K562 (cell line): ENCODE data around the gene RGS6. TPM values are rescaled to one million over a fixed set of nuclear protein-coding genes. Genes with fewer than 3 reads are reported as not detected.

Source experiments
- ATAC-seq: fragments of 200-7000 bp; cut with Tn5 transposase; 3 replicates; pipeline ENCODE4 v1.9.1; 2020; ENCODE audit warnings: moderate library complexity
- BruUV-seq: library from RNA; stranded (reverse); fragments of 400-500 nt; replicated peaks from 2 replicates; lab custom pipeline; 2021; lab: Mats Ljungman, UMichigan
- CTCF ChIA-PET: fragments of 300-600 bp; formaldehyde crosslinking; extraction: SDS; loops from one replicate; lab custom pipeline; 2021; ENCODE audit warnings: low intra/inter-chr PET ratio; lab: Yijun Ruan, JAX
- POLR2A ChIA-PET: fragments of 300-600, 350-650 bp; sonication (Branson Sonifier 250); formaldehyde crosslinking; extraction: SDS; loops from one replicate; lab custom pipeline; 2021; ENCODE audit warnings: antibody characterized with exemption, inconsistent platforms; lab: Yijun Ruan, JAX
- DNase-seq, 4 experiments: peaks; one replicate each; pipeline versions ENCODE4 v3.0.0 to v3.0.0-alpha.2; 2011 to 2018; ENCODE audit warnings: low spot score in 3 of 4, mixed read lengths in 3 of 4; ENCODE audit errors: extremely low read depth in 1 of 4
- FAIRE-seq: peaks from 2 replicates; lab custom pipeline; 2011; peaks lifted over from hg19 to GRCh38; lab: Jason Lieb, UNC
- H2AFZ ChIP-seq: 2 replicates; pipeline ENCODE4 v1.6.0; 2011; ENCODE audit warnings: low read depth, low read length, control low read depth, inconsistent platforms
- H3K27ac ChIP-seq: fragments of 200-600 bp; 3 replicates; pipeline ENCODE4 v1.8.0; 2011; ENCODE audit warnings: low read depth, mild to moderate bottlenecking, control low read depth, inconsistent platforms, low read length, moderate library complexity, mixed read lengths; ENCODE audit errors: extremely low read depth
- H3K27me3 ChIP-seq, 2 experiments: fragments of 300-600 bp in 1 of 2; 2 replicates in 1 of 2; 3 replicates in 1 of 2; pipeline versions ENCODE4 v1.6.0 to v1.8.0; 2011; ENCODE audit warnings: inconsistent platforms in 2 of 2, low read length in 2 of 2, mild to moderate bottlenecking in 1 of 2, mixed read lengths in 1 of 2, moderate library complexity in 1 of 2; ENCODE audit not compliant: control insufficient read depth in 2 of 2, insufficient read depth in 2 of 2
- H3K36me3 ChIP-seq: fragments of 300-600 bp; 3 replicates; pipeline ENCODE4 v1.8.0; 2011; ENCODE audit warnings: mild to moderate bottlenecking, low read length, inconsistent platforms; ENCODE audit not compliant: control insufficient read depth, insufficient read depth
- H3K4me1 ChIP-seq, 2 experiments: fragments of 200-600 bp in 1 of 2; replicated peaks in 1 of 2; 2 replicates in 1 of 2; 3 replicates in 1 of 2; pipeline versions ENCODE4 v1.5.1 to v1.8.0; 2011; ENCODE audit warnings: inconsistent platforms in 2 of 2, low read length in 2 of 2, mild to moderate bottlenecking in 1 of 2, mixed read lengths in 1 of 2, moderate library complexity in 1 of 2; ENCODE audit not compliant: control insufficient read depth in 2 of 2, insufficient read depth in 2 of 2
- H3K4me2 ChIP-seq: 2 replicates; pipeline ENCODE4 v1.6.1; 2011; ENCODE audit warnings: low read length, control low read depth, inconsistent platforms, mixed read lengths; ENCODE audit not compliant: insufficient read depth
- H3K4me3 ChIP-seq: fragments of 200-600 bp; sonication (generic), shearing (Covaris generic); 2 replicates; pipeline ENCODE4 v1.5.1; 2016; ENCODE audit warnings: control low read depth, inconsistent platforms
- H3K79me2 ChIP-seq: fragments of 200-600 bp; 3 replicates; pipeline ENCODE4 v1.8.0; 2011; ENCODE audit warnings: low read length, inconsistent platforms; ENCODE audit not compliant: control insufficient read depth, insufficient read depth
- H3K9ac ChIP-seq, 2 experiments: 2 replicates each; pipeline versions ENCODE4 v1.6.0 to v1.6.1; 2011; ENCODE audit warnings: low read depth in 2 of 2, low read length in 2 of 2, control low read depth in 1 of 2, inconsistent platforms in 1 of 2, mild to moderate bottlenecking in 1 of 2, mixed read lengths in 1 of 2; ENCODE audit not compliant: insufficient read depth in 1 of 2
- H3K9me1 ChIP-seq: one replicate; pipeline ENCODE4 v1.6.0; 2011; ENCODE audit warnings: inconsistent platforms, mild to moderate bottlenecking, low read length, moderate library complexity; ENCODE audit not compliant: control insufficient read depth, insufficient read depth
- H3K9me3 ChIP-seq: replicated peaks from 2 replicates; pipeline ENCODE4 v1.5.1; 2011; ENCODE audit warnings: low read depth, low read length, inconsistent platforms; ENCODE audit not compliant: control insufficient read depth, insufficient read depth
- H4K20me1 ChIP-seq: replicated peaks from 2 replicates; pipeline ENCODE4 v1.6.1; 2011; ENCODE audit warnings: low read length, inconsistent platforms, mixed read lengths; ENCODE audit not compliant: control insufficient read depth, insufficient read depth
- CGGBP1 ChIP-seq: fragments of 250-450 bp; sonication (Bioruptor Pico); IDR thresholded peaks from 2 replicates; pipeline ENCODE4 v1.9.0; 2021; ENCODE audit warnings: mild to moderate bottlenecking
- CHD1 ChIP-seq: fragments of 200-600 bp; sonication (generic); IDR thresholded peaks from one replicate; pipeline ENCODE4 v1.6.1; 2012; ENCODE audit warnings: mild to moderate bottlenecking, moderate library complexity, low read length, inconsistent platforms
- DNMT1 ChIP-seq: fragments of 450-650 bp; IDR thresholded peaks from 2 replicates; pipeline ENCODE4 v1.6.1; 2016; ENCODE audit warnings: antibody characterized with exemption, mild to moderate bottlenecking
- FOXJ3 ChIP-seq: sonication (generic); formaldehyde crosslinking; IDR thresholded peaks from 2 replicates; pipeline ENCODE4 v1.4.0; 2020; ENCODE audit warnings: mild to moderate bottlenecking, missing genetic modification reagents
- NR1H2 ChIP-seq: sonication (generic); formaldehyde crosslinking; IDR thresholded peaks from 2 replicates; pipeline ENCODE4 v1.4.0; 2020; ENCODE audit warnings: mild to moderate bottlenecking, missing genetic modification reagents
- RAD21 ChIP-seq, 2 experiments: fragments of 250-450 bp in 1 of 2; fragments of 450-650 bp in 1 of 2; sonication (Bioruptor Pico) in 1 of 2; formaldehyde crosslinking in 1 of 2; IDR thresholded peaks in 1 of 2; conservative IDR thresholded peaks in 1 of 2; 2 replicates each; pipeline versions ENCODE4 v1.4.0 to v1.8.0; 2020 to 2022; ENCODE audit warnings: mild to moderate bottlenecking in 2 of 2, moderate library complexity in 1 of 2
- ZNF134 ChIP-seq: fragments of 250-450 bp; sonication (Bioruptor Pico); conservative IDR thresholded peaks from 2 replicates; pipeline ENCODE4 v1.4.0; 2020
- ZNF717 ChIP-seq: fragments of 250-450 bp; sonication (Bioruptor Pico); IDR thresholded peaks from 2 replicates; pipeline ENCODE4 v1.5.0; 2021
- ZNF740 ChIP-seq, 3 experiments: fragments of 200-800 bp in 1 of 3; sonication (Bioruptor generic) in 1 of 3; sonication (generic) in 1 of 3; formaldehyde crosslinking in 1 of 3; IDR thresholded peaks; 2 replicates each; pipeline versions ENCODE4 v1.6.1 to v1.8.0; 2016 to 2022; ENCODE audit warnings: mild to moderate bottlenecking in 2 of 3, missing compliant biosample characterization in 2 of 3, missing genetic modification characterization in 2 of 3, missing genetic modification reagents in 1 of 3
- WGBS: fragments of 100-300 bp; shearing (Covaris generic); methylation state at CpG from one replicate; pipeline ENCODE4 v1.1.6; 2016; ENCODE audit warnings: low coverage, mixed read lengths; ENCODE audit not compliant: insufficient coverage; ENCODE audit errors: missing lambda C conversion rate; 5-methylcytosine and 5-hydroxymethylcytosine counted together
- in situ Hi-C: fragments of 300-500 bp; cut with MboI; formaldehyde crosslinking; loops from 4 replicates; pipeline ENCODE4 v1.15.0; 2018; ENCODE audit warnings: inconsistent platforms, mixed read lengths
- intact Hi-C: fragments of 100-400 bp; cut with micrococcal nuclease; formaldehyde crosslinking; loops from 2 replicates; pipeline ENCODE4 v1.14.2; 2022
- polyA plus RNA-seq, 8 experiments: library from polyadenylated mRNA; depleted of rRNA in 4 of 8; stranded (reverse) in 5 of 8; unstranded in 3 of 8; fragments of >200 nt; fragmentation: Nextera tagmentation in 2 of 8; fragmentation: Illumina TruSeq in 1 of 8; extraction: Ambion mirVana in 2 of 8; extraction: Trizol in 1 of 8; gene quantifications; 2 replicates each; pipeline versions ENCODE4 v1.2.1 to v1.2.3, GENCODE V29; 2011 to 2014; ENCODE audit warnings: inconsistent platforms in 1 of 8, missing spikeins in 1 of 8
- total RNA-seq, 7 experiments: library from RNA; depleted of rRNA in 6 of 7; stranded (reverse); fragments of >200 nt in 6 of 7; fragmentation: Illumina TruSeq in 2 of 7; extraction: Trizol in 2 of 7; gene quantifications; 2 replicates each; pipeline versions ENCODE4 v1.2.1 to v1.2.3, GENCODE V29; 2011 to 2021; ENCODE audit warnings: low replicate concordance in 1 of 7

Gene RGS6
- total and polyA plus RNA-seq, 9 of the 15 experiments (the other 6 are each of a cell fraction or from before 2014, with no cell fraction given), result not detected

DNA sequence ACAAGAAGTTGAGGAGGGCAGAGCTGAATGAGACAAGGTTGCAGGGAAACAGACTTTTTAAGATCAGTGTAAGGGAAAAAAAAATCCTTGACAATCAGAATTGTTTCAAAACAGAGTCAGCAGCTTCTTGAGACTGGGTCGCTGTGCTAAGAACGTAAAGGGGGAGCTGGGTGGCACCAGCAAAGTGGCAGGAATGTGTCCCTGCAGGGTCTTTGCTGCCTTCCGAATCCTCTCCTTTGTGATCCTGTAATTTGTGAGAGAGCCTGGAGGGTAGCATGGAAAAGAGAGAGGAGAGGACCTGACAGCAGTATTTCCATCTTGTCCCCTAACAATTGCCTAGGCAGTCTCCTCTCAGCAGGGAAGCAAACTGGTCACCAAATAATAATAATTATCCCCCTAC, 472.8 kb downstream of the RGS6 start:
- Histone ChIP-seq H3K27me3 (no peaks in the 10 kb centered on the region), H3K36me3 (no peaks in the 10 kb centered on the region)
- no peak for TF ChIP-seq NR1H2 (CRISPR knock-in tag)
- TF ChIP-seq CGGBP1 (CRISPR knock-in tag), result no peak
- TF ChIP-seq CHD1, result no peak
- TF ChIP-seq ZNF134, result no peak
- no peak for TF ChIP-seq DNMT1
- TF ChIP-seq FOXJ3 (CRISPR knock-in tag), result no peak
- no peak for TF ChIP-seq RAD21 (CRISPR knock-in tag; conservative IDR thresholded peaks at IDR 0.05 in 1 of 2, IDR thresholded peaks at IDR 0.05 in 1 of 2)
- TF ChIP-seq ZNF740 (CRISPR knock-in tag; IDR thresholded peaks at IDR 0.05), result no peak
- TF ChIP-seq ZNF740 (tag; IDR thresholded peaks at IDR 0.05), result no peak
- TF ChIP-seq ZNF717, result no peak
- TF ChIP-seq, all 486 proteins: peak for 0
- ChIA-PET POLR2A (no interaction called here), CTCF (no interaction called here)
- no peaks in the 10 kb centered on the region for H4K20me1 ChIP-seq
- no peak overlapping the region for H3K27ac ChIP-seq
- no peak overlapping the region for H3K4me3 ChIP-seq
- H3K4me1 ChIP-seq, result no peaks in the 10 kb centered on the region
- BruUV-seq, result no TSS peak
- DNase-seq (no peak), ATAC-seq (no peak), FAIRE-seq (no peak)
- intact Hi-C loops (no loop called here), in situ Hi-C loops (no loop called here)
- no peaks in the 10 kb centered on the region for H3K9me1 ChIP-seq
- no peak overlapping the region for H3K9ac ChIP-seq
- H2AFZ ChIP-seq, result no peak overlapping the region
- H3K4me2 ChIP-seq, result no peak overlapping the region
- H3K79me2 ChIP-seq, result no peaks in the 10 kb centered on the region
- 0% methylated on average over 3 of the region's 3 CpGs for WGBS
- no peaks in the 10 kb centered on the region for H3K9me3 ChIP-seq
